HEK293T (cell line): ENCODE results near the gene NRDE2.

ENCODE experiments used
- CTCF ChIA-PET: fragments of 350-600 bp; formaldehyde crosslinking; extraction: SDS; loops from one replicate; lab custom pipeline; 2021; ENCODE audit warnings: antibody characterized with exemption, inconsistent platforms; lab: Yijun Ruan, JAX
- POLR2A ChIA-PET: fragments of 350-600 bp; formaldehyde crosslinking; extraction: SDS; loops from one replicate; lab custom pipeline; 2020; ENCODE audit warnings: antibody characterized with exemption, inconsistent platforms; lab: Yijun Ruan, JAX
- DNase-seq: peaks from one replicate; pipeline ENCODE4 v3.0.0; 2012; ENCODE audit warnings: mixed read lengths; ENCODE audit errors: extremely low spot score
- ARNT ChIP-seq: fragments of 450-650 bp; IDR thresholded peaks from 2 replicates; pipeline ENCODE4 v1.6.1; 2017; ENCODE audit warnings: mild to moderate bottlenecking
- BHLHE40 ChIP-seq: fragments of 450-650 bp; IDR thresholded peaks from 2 replicates; pipeline ENCODE4 v1.6.1; 2016; ENCODE audit warnings: mild to moderate bottlenecking, moderate library complexity, borderline replicate concordance
- CTBP1 ChIP-seq: fragments of 450-650 bp; IDR thresholded peaks from 2 replicates; pipeline ENCODE4 v1.6.1; 2016; ENCODE audit warnings: borderline replicate concordance
- ELF4 ChIP-seq: fragments of 450-650 bp; IDR thresholded peaks from 2 replicates; pipeline ENCODE4 v1.6.1; 2017; ENCODE audit warnings: antibody characterized with exemption
- FOXA1 ChIP-seq: fragments of 450-650 bp; IDR thresholded peaks from 2 replicates; pipeline ENCODE4 v1.6.1; 2016; ENCODE audit warnings: mild to moderate bottlenecking
- FOXK2 ChIP-seq: fragments of 450-650 bp; IDR thresholded peaks from 2 replicates; pipeline ENCODE4 v1.6.1; 2016; ENCODE audit warnings: mild to moderate bottlenecking
- FOXM1 ChIP-seq: fragments of 450-650 bp; IDR thresholded peaks from 2 replicates; pipeline ENCODE4 v1.6.1; 2017; ENCODE audit warnings: mild to moderate bottlenecking, borderline replicate concordance
- HDGF ChIP-seq: fragments of 450-650 bp; IDR thresholded peaks from 2 replicates; pipeline ENCODE4 v1.6.1; 2017; ENCODE audit warnings: antibody characterized with exemption, borderline replicate concordance
- L3MBTL2 ChIP-seq: fragments of 450-650 bp; conservative IDR thresholded peaks from 2 replicates; pipeline ENCODE4 v1.6.1; 2016; ENCODE audit warnings: mild to moderate bottlenecking
- LEF1 ChIP-seq: fragments of 450-650 bp; IDR thresholded peaks from 2 replicates; pipeline ENCODE4 v1.6.1; 2017; ENCODE audit warnings: mild to moderate bottlenecking, borderline replicate concordance
- NFRKB ChIP-seq: fragments of 450-650 bp; IDR thresholded peaks from 2 replicates; pipeline ENCODE4 v1.6.1; 2016; ENCODE audit warnings: mild to moderate bottlenecking, moderate library complexity
- PKNOX1 ChIP-seq: fragments of 450-650 bp; IDR thresholded peaks from 2 replicates; pipeline ENCODE4 v1.6.1; 2016
- SP1 ChIP-seq: fragments of 450-650 bp; IDR thresholded peaks from 2 replicates; pipeline ENCODE4 v1.6.1; 2017
- SUZ12 ChIP-seq: fragments of 450-650 bp; IDR thresholded peaks from 2 replicates; pipeline ENCODE4 v1.6.1; 2016; ENCODE audit warnings: mild to moderate bottlenecking
- TARDBP ChIP-seq: fragments of 450-650 bp; IDR thresholded peaks from 2 replicates; pipeline ENCODE4 v1.6.1; 2016
- ZNF384 ChIP-seq: fragments of 450-650 bp; IDR thresholded peaks from 2 replicates; pipeline ENCODE4 v1.6.1; 2016

Gene NRDE2

GRCh38 chr14:90275820-90276219 lies 55.9 kb downstream of the NRDE2 start:
- no peak for TF ChIP-seq PKNOX1
- 0 out of 2 replicates have a peak, but pooled peaks have one; percentile 8 for TF ChIP-seq ZNF384
- ChIA-PET CTCF (no interaction called here), POLR2A (no interaction called here)
- no peak for DNase-seq

- ChIA-PET CTCF (no interaction called here), POLR2A (no interaction called here)
- TF ChIP-seq LEF1 (no peak), HDGF (no peak), SP1 (no peak), FOXA1 (no peak), ELF4 (no peak), PKNOX1 (no peak), TARDBP (no peak), FOXM1 (no peak), BHLHE40 (no peak)
- DNase-seq: no peak
Observed at GRCh38 chr14:90275458-90275814, 56.3 kb downstream of the NRDE2 start.

GRCh38 chr14:90274808-90275457 lies 56.8 kb downstream of the NRDE2 start:
- TF ChIP-seq TARDBP (no peak), FOXM1 (no peak), NFRKB (no peak)
- DNase-seq: no peak
- CTCF ChIA-PET: no interaction called here
- POLR2A ChIA-PET: no interaction called here

- TF ChIP-seq SUZ12 (no peak), ELF4 (no peak), ZNF384 (no peak), SP1 (no peak), TARDBP (no peak), BHLHE40 (no peak), LEF1 (no peak), ARNT (no peak), FOXM1 (no peak), FOXA1 (no peak), CTBP1 (no peak), HDGF (no peak), NFRKB (no peak), PKNOX1 (no peak), FOXK2 (no peak), L3MBTL2 (no peak)
- DNase-seq: no peak
- ChIA-PET CTCF (no interaction called here), POLR2A (no interaction called here)
Observed at GRCh38 chr14:90274019-90274418, 57.7 kb downstream of the NRDE2 start.

- TF ChIP-seq L3MBTL2: no peak
- TF ChIP-seq FOXK2: no peak
- no peak for TF ChIP-seq ARNT
- no peak for TF ChIP-seq HDGF
- TF ChIP-seq ELF4: no peak
- TF ChIP-seq BHLHE40: no peak
- TF ChIP-seq FOXA1: no peak
- no peak for DNase-seq
- ChIA-PET CTCF (no interaction called here), POLR2A (no interaction called here)
Observed at GRCh38 chr14:90273532-90273931, 58.2 kb downstream of the NRDE2 start.

GRCh38 chr14:90272523-90272922 lies 59.2 kb downstream of the NRDE2 start:
- TF ChIP-seq TARDBP (no peak), FOXK2 (no peak), NFRKB (no peak), FOXM1 (no peak), ELF4 (no peak), FOXA1 (no peak), HDGF (no peak), CTBP1 (no peak)
- POLR2A ChIA-PET: no interaction called here
- DNase-seq: no peak
- CTCF ChIA-PET: no interaction called here

GRCh38 chr14:90268420-90268819 lies 63.3 kb downstream of the NRDE2 start:
- ChIA-PET POLR2A (interaction anchor here (2.0 kb wide), 1 partner anchor 12 kb away, joined by 12 read pairs; the partner anchor contains the start of gene PSMC1), CTCF (no interaction called here)

More at GRCh38 chr14:90268420-90268819, 63.3 kb downstream of the NRDE2 start:
- TF ChIP-seq HDGF (no peak), FOXA1 (no peak), PKNOX1 (no peak), CTBP1 (no peak), BHLHE40 (no peak)
- DNase-seq: no peak
